Panc1 (cell line): Measurements from ENCODE around the gene ZNF254.

Experiments
- CTCF ChIP-seq: fragments of 450-650 bp; IDR thresholded peaks from 2 replicates; pipeline ENCODE4 v1.5.1; 2017; ENCODE audit warnings: mild to moderate bottlenecking
- POLR2AphosphoS5 ChIP-seq: IDR thresholded peaks from 2 replicates; pipeline ENCODE4 v1.6.1; 2012; ENCODE audit warnings: mild to moderate bottlenecking, low read depth, low read length, moderate library complexity
- SIN3A ChIP-seq: IDR thresholded peaks from 2 replicates; pipeline ENCODE4 v1.6.1; 2012; ENCODE audit warnings: low read depth, mild to moderate bottlenecking, low read length, moderate library complexity, borderline replicate concordance; ENCODE audit not compliant: insufficient read depth
- TCF7L2 ChIP-seq: IDR thresholded peaks from 2 replicates; pipeline ENCODE4 v1.6.1; 2011; ENCODE audit warnings: mild to moderate bottlenecking, low read depth, low read length, inconsistent platforms

GRCh38 chr19:24159707-24160106 lies 72.7 kb downstream of the ZNF254 start:
- peak; percentile 48 for TF ChIP-seq CTCF
- no peak for TF ChIP-seq POLR2AphosphoS5
- TF ChIP-seq SIN3A, result no peak
- no peak for TF ChIP-seq TCF7L2
